Measurements from ENCODE around the gene SVIL.
A peak's percentile ranks its signal among the peaks of the same experiment; 100 is the strongest.
"Not testable (repeated sequence)": the region's sequence is repeated elsewhere in the genome, so short reads cannot be mapped to it uniquely, and the experiment has no call there.

Gene SVIL

GRCh38 chr10:29587102-29587749 lies 47.5 kb downstream of the SVIL start:
- intact Hi-C loops (cut with DNase I); DNase-seq: not testable (repeated sequence)

GRCh38 chr10:29586509-29586908 lies 48.3 kb downstream of the SVIL start:
- intact Hi-C loops (cut with DNase I), result no loop called here
- no peak for DNase-seq

- peak in 28 of 42 donors; percentile 7 to 70 (median 34) for DNase-seq
Observed at GRCh38 chr10:29585488-29585976, 49.2 kb downstream of the SVIL start.

GRCh38 chr10:29584436-29584835 lies 50.3 kb downstream of the SVIL start:
- intact Hi-C loops (cut with DNase I), result no loop called here
- no peak for DNase-seq

More at GRCh38 chr10:29585488-29585976, 49.2 kb downstream of the SVIL start:
- intact Hi-C loops (cut with DNase I), result no loop called here

GRCh38 chr10:29583674-29584073 lies 51.1 kb downstream of the SVIL start:
- intact Hi-C loops (cut with DNase I), result no loop called here
- no peak for DNase-seq

GRCh38 chr10:29582769-29583168 lies 52.0 kb downstream of the SVIL start:
- DNase-seq; intact Hi-C loops (cut with DNase I): not testable (repeated sequence)

GRCh38 chr10:29579455-29579970 lies 55.3 kb downstream of the SVIL start:
- DNase-seq, result no peak
- intact Hi-C loops (cut with DNase I), result no loop called here

- intact Hi-C loops (cut with DNase I), result no loop called here
- DNase-seq, result no peak
Observed at GRCh38 chr10:29578457-29578856, 56.3 kb downstream of the SVIL start.

- intact Hi-C loops (cut with DNase I), result no loop called here
- DNase-seq, result no peak
Observed at GRCh38 chr10:29576681-29577080, 58.1 kb downstream of the SVIL start.

GRCh38 chr10:29575098-29575455 lies 59.7 kb downstream of the SVIL start:
- intact Hi-C loops (cut with DNase I), result no loop called here
- DNase-seq, result no peak

- intact Hi-C loops (cut with DNase I); DNase-seq: not testable (repeated sequence)
Observed at GRCh38 chr10:29574212-29575097, 60.3 kb downstream of the SVIL start.

GRCh38 chr10:29570248-29570647 lies 64.5 kb downstream of the SVIL start:
- intact Hi-C loops (cut with DNase I); DNase-seq: not testable (repeated sequence)

- intact Hi-C loops (cut with DNase I), result no loop called here
- DNase-seq, result no peak
Observed at GRCh38 chr10:29569795-29570194, 65.0 kb downstream of the SVIL start.

- intact Hi-C loops (cut with DNase I), result no loop called here
- no peak for DNase-seq
Observed at GRCh38 chr10:29567003-29567402, 67.8 kb downstream of the SVIL start.

- intact Hi-C loops (cut with DNase I), result not testable (repeated sequence)
Observed at GRCh38 chr10:29566209-29566608, 68.6 kb downstream of the SVIL start.

GRCh38 chr10:29563420-29564035 lies 71.2 kb downstream of the SVIL start:
- intact Hi-C loops (cut with DNase I), result no loop called here
- peak in 1 of 42 donors; percentile 10 for DNase-seq

More at GRCh38 chr10:29566209-29566608, 68.6 kb downstream of the SVIL start:
- DNase-seq, result not testable (repeated sequence)

GRCh38 chr10:29563006-29563405 lies 71.8 kb downstream of the SVIL start:
- DNase-seq; intact Hi-C loops (cut with DNase I): not testable (repeated sequence)

GRCh38 chr10:29559996-29560395 lies 74.8 kb downstream of the SVIL start:
- DNase-seq, result peak in 7 of 42 donors; percentile 20 to 59 (median 31)
- intact Hi-C loops (cut with DNase I), result no loop called here

GRCh38 chr10:29557665-29558064 lies 77.1 kb downstream of the SVIL start:
- intact Hi-C loops (cut with DNase I), result no loop called here

More at GRCh38 chr10:29557665-29558064, 77.1 kb downstream of the SVIL start:
- no peak for DNase-seq

Measured in head of caudate nucleus (tissue), 42 donors.